HG03060 (cell line): ENCODE measurements around the gene PDE2A.
"Not testable (repeated sequence)": the region's sequence is repeated elsewhere in the genome, so short reads cannot be mapped to it uniquely, and the experiment has no call there.

Source experiments
- ATAC-seq: cut with Tn5 transposase; IDR thresholded peaks from one replicate; pipeline ENCODE4 v1.9.1; 2021; ENCODE audit warnings: low read depth, moderate number of reproducible peaks; ENCODE audit not compliant: unreplicated experiment

The PDE2A gene

DNA sequence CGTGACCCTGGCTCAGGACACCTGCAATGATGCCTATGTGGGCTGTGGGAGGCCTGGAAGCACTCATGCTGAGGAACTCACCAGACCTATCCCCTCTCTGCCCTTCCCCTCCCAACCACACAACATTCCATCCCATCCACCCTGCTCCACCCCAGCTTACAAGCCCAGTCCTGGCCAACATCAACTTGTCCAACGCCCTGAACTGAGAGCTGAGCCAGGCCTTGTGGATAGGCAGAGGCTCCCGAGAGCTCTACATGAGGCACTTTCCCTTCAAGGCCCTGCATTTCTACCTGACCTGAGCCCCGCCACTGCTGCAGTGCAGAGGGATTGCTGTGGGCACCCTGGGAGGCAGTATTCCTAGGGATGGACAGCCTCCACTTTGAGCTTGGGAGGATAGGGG is 112.4 kb downstream of the PDE2A start:
- no peak for ATAC-seq

DNA sequence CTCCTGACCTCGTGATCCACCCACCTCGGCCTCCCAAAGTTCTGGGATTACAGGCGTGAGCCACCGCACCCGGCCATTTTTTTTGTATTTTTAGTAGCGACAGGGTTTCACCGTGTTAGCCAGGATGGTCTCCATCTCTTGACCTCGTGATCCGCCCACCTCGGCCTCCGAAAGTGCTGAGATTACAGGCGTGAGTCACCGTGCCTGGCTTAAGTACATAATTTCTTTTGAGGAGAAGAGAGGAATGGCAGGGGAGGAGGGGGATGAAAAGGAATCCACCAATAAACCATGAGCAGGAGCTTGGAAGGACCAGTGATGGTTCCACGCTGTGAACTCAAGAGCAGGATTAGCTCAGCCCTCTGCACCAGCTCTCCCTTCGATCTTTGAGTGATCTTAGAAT is 113.4 kb downstream of the PDE2A start:
- not testable (repeated sequence) for ATAC-seq

DNA sequence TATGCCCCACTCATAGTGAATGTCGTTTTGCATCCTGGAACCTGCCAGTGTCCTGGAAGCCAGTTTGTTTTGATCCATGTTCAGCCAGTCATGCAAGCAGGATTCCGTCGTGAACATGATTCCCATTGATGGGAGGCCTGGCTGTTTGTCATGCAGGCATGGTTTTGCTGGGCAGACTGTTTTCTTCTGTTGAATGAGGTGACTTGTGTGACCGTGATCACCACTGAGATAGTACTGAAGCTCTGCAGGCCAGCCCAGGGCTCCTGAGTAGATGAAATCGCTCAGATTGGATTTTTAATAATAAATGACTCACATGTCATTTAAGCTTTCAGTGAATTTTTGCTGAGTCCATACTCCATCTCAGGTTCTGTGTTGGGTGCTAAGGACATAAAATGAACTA is 117.8 kb downstream of the PDE2A start:
- no peak for ATAC-seq

DNA sequence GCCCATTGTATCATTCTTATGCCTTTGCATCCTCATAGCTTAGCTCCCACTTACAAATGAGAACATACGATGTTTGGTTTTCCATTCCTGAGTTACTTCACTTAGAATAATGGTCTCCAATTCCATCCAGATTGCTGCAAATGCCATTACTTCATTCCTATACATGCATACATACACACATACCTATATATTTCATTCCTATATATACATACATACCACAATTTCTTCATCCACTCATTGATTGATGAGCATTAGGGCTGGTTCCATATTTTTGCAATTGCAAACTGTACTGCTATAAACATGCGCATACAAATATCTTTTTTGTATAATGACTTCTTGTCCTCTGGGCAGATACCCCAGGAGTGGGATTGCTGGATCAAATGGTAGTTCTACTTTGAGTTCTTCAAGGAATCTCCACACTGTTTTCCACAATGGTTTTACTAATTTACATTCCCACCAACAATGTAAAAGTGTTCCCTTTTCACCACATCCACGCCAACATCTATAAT is 119.2 kb downstream of the PDE2A start:
- not testable (repeated sequence) for ATAC-seq

DNA sequence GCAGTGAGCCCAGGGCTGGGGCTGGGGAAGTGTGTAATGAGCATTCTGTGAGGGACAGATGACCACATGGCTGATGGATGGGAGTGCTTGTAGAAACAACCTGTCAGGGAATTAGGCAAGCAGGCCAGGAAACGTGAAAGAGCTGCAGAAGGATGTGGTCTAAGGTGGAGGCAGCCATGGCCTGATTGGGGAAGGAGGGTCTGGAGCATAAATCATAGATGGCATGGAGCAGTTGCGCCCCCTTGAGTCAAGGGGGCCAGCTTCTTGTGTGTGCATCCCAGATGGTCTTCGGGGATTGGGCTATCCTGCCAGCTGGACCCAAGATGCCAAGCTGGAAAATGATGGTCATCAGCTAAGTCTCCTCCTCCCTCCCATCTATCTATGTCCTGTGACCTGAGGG is 120.5 kb downstream of the PDE2A start:
- no peak for ATAC-seq

DNA sequence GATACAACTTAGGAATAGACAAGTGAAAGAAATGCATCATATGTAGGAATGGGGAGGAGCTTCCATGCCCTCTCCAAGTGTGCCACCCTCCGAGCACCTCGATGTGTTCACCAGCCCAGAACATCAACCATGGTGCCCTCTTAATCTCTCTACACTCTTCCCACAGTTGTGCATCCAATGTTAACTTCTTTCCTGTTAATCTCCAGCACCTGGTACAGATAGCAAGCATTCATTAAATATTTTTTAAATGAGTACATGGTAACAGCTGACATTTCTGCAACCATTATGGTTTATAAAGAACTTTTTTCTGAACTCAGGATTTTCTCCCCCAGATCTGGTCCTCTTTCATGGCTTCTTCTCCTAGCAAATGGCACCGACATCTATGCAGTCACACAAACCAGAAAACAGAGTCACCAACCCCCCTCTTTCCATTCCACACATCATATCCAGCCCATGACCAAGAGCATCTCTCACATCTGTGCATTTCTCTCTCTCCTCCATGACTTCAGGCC is 121.8 kb downstream of the PDE2A start:
- no peak for ATAC-seq

DNA sequence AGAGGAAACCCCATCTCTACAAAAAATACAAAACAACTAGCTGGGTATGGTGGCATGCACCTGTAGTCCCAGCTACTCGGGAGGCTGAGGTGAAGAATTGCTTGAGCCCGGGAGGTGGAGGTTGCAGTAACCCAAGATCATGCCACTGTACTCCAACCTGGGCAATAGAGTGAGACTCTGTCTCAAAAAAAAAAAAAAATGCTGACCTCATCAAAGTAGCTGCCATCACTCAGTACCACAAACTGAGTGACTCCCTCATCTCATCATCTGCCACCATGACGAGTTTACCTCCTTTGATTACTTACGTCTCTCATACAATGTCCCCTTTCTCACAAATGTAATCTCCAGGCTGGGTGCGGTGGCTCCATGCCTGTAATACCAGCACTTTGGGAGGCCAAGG is 122.7 kb downstream of the PDE2A start:
- no peak for ATAC-seq

DNA sequence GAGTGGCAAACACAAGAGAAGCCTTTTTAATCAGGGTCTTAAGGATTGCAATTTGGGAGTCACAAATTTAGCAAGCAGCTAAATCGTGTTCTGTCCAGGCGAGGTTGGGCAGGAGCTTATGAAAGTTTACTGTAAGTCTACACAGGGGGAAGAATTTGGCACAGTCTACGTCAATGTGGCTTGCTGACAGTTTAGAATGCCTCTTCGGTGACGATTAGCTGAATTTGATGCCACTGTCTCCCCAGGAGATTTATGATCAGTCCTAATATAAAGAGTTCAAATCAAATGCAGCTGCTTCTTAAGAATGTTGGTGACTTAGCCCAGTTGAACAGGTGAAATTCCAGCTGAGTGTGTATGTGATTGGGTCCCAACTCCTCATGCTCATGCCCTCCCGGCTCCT is 125.8 kb downstream of the PDE2A start:
- ATAC-seq = no peak

DNA sequence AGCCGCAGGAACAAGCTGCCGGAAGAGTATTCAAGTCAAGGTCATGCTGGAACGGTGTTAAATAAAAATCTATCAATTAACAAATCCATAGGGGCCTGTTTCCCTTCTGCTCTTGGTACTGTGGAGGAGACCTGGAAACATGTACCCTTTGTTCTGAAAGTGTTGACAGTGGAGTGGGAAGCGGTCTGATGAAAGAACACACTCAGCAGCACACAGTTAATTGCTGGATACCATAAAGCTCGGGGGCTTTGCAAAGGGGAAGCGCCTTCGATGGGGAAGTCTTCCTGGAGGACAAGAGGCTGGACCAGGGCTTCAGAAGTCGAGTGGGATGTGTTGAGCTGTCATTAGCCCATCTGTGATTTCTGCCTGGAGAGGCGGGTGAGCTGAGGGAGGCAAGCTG is 127.4 kb downstream of the PDE2A start:
- no peak for ATAC-seq

DNA sequence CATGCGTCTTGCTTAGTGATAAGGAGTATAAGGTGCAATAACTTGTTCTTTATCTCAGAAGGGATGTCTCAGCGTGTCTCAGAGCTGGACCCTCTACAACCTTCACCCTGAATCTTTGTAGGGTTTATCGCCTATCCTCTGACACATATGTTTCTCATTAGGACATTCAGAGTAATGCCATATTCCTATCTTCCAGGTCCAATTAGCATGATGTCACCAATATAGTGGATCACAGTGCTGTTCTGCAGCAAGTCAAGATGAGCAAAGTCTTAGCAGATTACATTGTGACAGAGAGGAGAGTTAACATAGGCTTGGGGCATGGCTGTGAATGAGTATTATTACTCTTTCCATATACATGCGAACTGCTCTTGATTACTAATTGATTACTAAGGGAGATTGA is 129.6 kb downstream of the PDE2A start:
- ATAC-seq = no peak

DNA sequence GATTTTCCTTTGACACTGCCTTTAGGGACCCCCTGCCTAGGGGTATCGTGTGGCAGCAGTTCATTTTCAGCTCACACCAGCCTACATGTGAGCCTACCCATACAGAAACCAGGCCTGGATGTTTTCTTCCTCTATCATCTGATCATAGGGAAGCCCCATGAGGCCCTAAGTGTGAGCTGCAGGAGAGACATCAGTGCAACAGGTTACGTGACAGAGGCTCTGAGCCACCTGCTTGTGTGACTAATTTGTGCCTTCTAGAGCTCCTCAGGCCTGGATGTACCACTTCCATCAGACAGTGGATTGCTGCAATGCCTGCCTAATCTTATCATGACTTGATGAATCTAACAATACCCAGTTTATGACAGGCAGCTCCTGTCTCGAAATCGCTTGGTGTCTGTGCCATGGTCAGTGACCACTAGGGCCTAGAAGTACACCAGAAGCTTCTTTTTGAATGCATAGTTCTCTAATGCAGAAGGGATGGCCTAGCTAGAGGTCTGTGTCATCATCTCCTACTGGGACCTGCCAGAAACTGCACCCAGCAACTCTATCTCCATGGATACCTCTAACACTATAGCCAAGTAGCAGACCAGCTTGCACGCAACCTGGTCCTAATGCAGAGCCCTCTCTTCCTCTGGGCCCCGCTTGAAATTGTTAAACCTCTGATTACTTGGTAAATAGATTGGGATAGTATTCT is 130.2 kb downstream of the PDE2A start:
- ATAC-seq = no peak

DNA sequence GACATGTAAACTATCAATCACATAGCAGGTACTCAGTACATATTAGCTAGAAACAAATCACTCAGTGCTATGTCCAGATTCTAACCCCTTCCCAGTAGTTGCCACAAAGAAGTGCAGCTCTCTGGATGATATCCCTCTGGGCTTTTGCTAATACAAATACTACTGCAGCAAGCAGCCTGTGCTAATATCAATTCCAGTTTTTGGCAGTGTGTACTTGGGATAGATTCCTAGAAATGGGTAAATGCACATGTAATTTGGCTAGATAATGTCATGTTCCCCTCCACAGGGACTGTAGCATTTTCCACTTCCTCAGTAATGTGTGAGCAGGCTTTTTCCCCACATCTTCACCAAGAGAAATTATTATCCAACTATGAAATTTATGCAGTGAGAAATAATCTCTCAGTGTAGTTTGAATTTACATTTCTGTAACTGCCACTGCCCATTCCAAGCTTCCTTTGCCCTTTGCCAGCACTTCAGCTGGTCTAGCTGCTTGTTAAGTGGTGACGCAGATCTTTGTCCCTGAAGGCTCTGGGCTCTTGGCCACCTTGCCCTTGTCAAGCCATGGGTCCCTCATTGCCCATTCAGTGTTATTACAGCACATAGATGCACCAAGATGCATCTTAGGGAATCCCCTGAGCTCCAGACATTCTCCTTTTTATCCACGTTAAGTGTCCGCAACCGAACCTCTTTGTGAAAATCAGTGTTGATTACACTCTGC is 132.8 kb downstream of the PDE2A start:
- no peak for ATAC-seq

DNA sequence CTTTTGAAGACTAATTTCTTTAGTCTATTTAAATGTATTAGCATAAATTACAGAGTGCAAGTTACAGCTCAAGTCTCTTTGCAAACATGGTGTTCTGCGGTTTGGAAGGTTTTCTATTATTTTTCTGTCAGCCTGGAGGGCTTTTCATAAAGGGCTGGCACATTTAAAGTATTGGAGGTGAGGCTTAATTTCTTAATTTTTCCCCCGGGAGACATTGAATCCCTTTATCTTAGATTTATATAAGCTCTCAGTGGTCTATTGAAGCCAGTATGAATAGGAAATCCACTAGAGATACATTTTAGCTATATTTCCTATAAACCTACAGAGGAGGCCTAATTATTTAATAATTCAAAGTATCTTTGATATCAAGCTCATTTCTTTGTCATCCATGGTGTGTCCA is 137.2 kb downstream of the PDE2A start:
- no peak for ATAC-seq

DNA sequence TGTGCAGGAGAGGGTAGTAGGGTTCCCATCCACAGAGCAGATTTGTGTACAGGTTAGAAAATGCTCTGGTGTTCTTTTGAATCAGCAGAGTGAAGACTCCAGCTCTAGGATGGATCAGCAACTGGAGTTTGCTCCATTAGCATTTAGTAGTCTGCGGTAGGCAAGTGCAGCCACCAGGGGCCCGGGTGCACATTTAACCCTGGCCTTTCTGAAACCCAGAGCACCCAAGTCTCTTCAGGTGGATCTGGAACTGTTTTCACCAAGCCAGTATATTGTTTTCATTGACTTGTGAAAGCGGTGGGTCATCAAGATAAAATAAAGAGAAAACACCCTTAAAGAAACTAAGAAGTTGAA is 139.1 kb downstream of the PDE2A start:
- no peak for ATAC-seq

DNA sequence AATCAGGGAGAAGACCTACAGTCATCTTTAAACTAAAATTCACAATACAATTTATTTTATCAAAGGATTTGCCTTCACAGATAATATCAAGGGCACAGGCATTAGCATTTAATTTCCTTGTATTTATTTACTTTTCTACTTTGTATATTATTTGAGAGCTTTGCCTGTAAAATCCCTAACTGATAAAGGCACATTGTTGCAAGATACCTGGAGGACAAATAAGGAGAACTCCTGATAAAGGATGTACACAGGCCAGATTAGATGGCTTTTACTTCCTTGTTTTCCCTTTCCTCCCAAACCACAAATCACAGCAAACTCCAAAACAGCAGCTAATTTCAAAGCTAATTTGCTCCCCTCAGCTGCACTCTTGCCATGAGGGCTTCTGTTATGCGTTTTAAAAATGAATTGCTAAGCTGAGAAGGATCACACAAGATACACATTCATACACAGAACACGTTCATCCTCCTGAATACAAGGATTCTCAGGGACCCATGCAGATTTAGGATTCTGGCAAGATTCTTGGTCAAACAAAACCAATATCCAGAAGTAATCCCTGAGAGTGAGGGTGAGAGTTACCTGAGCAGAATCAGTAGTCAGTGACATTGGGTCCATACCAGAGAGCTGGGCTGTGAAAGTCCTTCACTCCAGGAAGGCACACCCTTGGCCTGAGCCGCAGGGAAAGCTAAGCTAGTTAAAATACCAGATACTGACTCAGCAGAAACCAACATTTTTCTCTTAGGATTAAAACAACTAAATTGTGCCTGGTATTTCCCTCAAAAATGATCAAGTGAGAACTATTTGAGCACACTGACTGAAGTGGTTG is 139.6 kb downstream of the PDE2A start:
- ATAC-seq = no peak

DNA sequence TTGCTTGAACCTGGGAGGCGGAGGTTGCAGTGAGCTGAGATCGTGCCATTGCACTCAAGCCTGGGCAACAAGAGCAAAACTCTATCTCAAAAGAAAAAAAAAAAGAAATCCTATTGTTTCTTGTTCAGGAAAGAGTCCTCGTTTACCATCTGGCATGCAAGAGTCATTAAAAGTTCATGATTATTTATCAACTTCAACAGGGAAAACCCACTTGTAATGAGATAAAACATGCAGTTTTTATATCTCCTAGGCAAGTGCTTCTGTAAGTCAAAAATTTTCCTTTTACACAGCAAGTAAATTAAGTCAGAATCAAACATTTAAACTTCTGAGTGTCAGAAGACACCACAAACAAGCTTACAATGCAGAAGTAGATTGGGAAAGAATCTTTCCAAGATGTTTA is 145.2 kb downstream of the PDE2A start:
- ATAC-seq = no peak

DNA sequence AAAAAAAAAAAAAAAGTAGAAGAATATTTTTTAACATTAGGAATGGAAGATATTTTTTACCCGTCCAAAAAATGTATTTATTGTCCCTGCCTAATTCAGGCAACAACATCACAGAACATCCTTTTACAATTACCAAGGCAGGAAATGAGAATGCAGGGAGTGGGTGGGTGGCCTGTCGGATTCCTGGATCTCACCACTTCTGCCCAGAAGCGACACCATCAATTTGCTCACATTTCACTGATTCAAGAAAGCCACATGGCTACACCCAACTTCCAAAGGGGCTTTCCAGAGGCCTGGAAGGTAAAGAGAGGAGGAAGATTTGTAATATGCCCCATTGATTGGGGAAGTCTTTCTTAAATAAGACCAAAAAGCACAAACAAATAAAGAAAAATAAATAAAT is 146.1 kb downstream of the PDE2A start:
- ATAC-seq = no peak
